GM10847 (cell line): Measurements from ENCODE around the gene CAMK1.

Experiments
- POLR2A ChIP-seq: IDR thresholded peaks from 2 replicates; pipeline ENCODE4 v1.6.1; 2011; ENCODE audit not compliant: insufficient read length; ENCODE audit errors: extremely low read depth

Gene CAMK1

DNA sequence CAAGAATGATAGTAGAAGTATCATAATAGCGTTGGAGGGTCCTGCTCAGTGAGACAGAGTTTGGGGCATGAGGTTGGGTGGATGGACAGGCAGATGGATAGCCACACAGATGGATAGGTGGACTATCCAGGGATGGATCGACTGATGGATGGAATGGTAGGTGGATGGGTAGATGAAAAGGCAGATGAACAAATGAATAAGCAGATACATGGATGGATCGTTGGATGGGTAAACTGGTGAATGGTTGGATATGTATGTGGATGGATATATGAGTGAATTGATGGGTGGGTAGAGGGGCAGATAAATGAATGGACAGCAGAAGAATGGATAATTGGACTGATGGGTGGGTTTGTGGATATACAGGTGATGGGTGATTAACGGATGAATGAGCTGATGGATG lies 56.6 kb downstream of the CAMK1 start:
- no peak for TF ChIP-seq POLR2A

DNA sequence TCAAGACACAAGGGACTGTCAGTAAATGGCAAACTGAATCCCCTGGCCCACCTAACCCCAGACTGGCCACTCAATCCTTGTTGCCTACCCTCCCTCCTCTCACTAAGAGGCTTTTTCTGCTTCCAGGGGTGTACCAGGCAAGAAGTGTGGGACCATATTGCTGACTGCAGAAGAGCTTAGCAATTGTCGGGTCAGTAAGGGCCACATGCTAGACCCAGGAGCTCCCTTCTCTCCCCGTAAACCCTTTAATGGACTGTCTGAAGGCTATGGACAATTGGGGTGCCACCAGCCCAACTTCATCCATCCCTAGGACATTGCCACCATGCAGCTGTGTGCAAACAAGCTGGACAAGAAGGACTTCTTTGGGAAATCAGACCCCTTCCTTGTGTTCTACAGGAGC lies 57.3 kb downstream of the CAMK1 start:
- no peak for TF ChIP-seq POLR2A

DNA sequence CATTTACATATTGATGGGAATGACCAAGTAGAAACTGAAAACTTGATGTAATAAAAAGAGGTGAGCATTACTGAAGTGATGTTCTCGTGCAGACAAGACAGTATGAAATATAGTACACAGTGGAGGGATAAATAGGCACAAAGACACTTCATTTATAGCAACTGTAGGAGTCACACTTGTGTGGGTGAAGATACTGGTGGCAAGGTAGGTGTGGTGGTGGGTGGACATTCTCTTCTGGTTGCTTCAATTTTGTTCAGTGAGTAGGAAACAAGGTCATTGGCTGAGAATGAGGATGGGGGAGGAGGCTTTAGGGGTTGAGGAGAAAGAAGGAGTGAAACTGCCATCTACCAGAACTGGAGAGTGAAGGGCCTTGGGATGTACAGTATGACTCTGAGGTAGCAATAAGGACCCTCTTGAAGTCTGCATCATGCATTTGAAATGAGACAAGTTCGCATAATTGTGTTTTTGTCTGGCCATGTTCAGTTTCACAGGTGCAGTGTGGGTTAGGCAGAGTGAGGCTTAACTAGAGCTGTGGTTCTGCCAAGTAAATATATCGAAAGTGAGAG lies 59.5 kb downstream of the CAMK1 start:
- no peak for TF ChIP-seq POLR2A
